GM13976 (cell line): ENCODE data around the gene SLC32A1.
A peak's percentile ranks its signal among the peaks of the same experiment; 100 is the strongest.

Source experiments
- DNase-seq: peaks from one replicate; pipeline ENCODE4 v3.0.0; 2012; ENCODE audit warnings: low spot score
- in situ Hi-C: fragments of 300-500 bp; cut with MboI; formaldehyde crosslinking; loops from one replicate; pipeline ENCODE4 v1.12.0; 2022; ENCODE audit warnings: low sequenced_read_pairs, mixed read lengths, inconsistent platforms; ENCODE audit not compliant: unreplicated experiment
- TF ChIP-seq, protein P1 (sequence below): IDR thresholded peaks from 2 replicates; pipeline ENCODE4 v1.5.1; 2012; ENCODE audit warnings: borderline replicate concordance, mild to moderate bottlenecking; ENCODE audit not compliant: insufficient read depth; ENCODE audit errors: extremely low read depth, missing control alignments, control extremely low read depth

The SLC32A1 gene

DNA sequence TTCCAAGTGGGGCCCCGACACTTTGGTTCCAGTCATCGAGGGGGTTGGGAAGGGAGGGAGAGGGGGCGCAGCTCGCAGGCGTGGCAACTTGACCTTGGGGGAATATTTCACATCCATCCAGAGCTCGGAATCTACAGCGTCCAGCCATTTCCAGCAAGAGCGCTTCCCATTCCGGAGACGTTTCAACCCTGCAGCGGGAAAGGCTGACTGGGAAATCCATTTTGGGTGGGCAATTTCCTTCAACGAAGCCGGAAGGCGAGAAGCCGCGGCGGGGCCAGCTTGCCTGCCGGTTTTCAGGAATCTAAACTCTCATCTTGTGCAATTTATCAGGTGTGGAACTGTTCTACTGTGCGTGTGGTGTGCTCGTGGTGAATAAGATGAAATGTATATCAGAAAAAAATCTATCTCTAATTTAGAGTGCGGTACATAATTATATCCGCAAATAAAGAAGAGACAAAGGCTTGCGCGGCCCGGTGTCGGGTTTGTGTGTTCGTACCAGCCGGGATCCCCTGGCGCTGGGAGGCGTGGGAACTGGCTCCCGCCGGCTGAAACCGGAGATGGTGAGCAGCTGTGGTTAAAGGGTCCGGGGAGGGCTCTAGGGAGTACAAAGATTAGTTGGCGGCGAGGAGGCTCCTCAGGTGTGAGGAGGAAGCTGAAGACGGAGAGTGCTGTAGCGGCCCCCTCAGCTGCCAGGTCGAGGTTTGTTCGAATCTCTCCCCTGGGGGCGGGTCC, 4.8 kb downstream of the SLC32A1 start:
- DNase-seq: peak; percentile 36
- in situ Hi-C loops: no loop called here
- TF ChIP-seq, protein P1, sequence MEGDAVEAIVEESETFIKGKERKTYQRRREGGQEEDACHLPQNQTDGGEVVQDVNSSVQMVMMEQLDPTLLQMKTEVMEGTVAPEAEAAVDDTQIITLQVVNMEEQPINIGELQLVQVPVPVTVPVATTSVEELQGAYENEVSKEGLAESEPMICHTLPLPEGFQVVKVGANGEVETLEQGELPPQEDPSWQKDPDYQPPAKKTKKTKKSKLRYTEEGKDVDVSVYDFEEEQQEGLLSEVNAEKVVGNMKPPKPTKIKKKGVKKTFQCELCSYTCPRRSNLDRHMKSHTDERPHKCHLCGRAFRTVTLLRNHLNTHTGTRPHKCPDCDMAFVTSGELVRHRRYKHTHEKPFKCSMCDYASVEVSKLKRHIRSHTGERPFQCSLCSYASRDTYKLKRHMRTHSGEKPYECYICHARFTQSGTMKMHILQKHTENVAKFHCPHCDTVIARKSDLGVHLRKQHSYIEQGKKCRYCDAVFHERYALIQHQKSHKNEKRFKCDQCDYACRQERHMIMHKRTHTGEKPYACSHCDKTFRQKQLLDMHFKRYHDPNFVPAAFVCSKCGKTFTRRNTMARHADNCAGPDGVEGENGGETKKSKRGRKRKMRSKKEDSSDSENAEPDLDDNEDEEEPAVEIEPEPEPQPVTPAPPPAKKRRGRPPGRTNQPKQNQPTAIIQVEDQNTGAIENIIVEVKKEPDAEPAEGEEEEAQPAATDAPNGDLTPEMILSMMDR: no peak

DNA sequence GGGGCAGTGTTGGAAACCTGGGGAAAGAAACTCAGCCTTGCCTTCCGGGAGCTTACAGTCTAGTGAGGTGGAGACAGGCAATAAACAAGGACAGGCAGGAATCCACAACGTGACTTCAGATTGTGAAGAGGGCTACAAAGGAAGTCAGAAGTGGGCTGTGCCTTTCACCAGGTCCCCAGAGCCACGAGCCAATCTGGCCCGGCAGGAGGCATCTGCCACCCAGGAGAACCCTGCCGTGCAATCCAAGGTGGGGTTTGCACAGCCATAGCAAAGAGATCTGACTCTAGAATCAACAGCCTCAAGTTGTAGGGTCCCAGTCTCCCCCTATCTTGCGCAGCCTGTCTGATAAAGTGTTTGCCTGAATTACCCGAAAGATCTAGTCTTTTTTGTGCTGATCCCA, 5.5 kb downstream of the SLC32A1 start:
- TF ChIP-seq, protein P1: no peak
- in situ Hi-C loops: no loop called here
- peak; percentile 32 for DNase-seq

DNA sequence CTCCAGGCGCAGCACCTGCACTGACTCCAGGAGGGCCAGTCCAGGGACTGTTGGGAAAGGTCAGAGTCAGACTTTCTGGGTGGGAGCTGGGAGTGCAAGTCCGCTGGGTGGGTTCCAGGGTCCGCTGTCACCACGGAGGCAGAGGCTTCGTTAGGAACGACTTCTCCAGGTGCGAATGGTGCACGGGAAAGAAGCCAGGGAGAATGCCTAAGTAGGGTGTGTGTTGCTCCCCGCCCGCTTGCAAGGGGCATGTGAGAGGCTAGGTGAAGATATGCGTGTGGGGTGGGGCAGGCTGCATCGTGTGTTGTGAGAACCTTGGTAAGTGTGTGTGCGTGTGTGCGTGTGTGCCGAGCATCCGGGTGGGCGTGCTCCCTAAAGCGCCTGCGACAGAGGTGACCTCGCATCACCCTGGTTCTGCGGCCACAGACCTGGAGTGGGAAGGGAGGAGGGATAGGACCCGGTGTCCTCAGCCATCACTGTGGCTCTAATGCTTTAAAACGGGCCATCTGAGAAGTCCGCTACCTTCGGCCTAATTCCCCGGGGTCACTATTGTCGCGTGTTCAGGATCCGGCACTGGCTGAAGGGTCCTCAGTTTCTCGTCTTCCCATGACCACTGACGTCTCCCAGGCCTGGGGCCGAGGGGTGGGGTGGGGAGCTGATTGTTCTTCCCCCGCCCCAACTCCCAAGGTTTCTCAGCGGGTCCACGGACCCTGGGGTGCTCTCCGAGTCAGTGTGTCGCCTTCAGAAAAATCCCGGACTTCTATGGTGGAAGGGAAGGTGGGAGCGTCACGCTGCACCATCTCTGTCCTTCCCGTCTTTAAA, 6.1 kb downstream of the SLC32A1 start:
- in situ Hi-C loops: no loop called here
- DNase-seq: peak; percentile 34

DNA sequence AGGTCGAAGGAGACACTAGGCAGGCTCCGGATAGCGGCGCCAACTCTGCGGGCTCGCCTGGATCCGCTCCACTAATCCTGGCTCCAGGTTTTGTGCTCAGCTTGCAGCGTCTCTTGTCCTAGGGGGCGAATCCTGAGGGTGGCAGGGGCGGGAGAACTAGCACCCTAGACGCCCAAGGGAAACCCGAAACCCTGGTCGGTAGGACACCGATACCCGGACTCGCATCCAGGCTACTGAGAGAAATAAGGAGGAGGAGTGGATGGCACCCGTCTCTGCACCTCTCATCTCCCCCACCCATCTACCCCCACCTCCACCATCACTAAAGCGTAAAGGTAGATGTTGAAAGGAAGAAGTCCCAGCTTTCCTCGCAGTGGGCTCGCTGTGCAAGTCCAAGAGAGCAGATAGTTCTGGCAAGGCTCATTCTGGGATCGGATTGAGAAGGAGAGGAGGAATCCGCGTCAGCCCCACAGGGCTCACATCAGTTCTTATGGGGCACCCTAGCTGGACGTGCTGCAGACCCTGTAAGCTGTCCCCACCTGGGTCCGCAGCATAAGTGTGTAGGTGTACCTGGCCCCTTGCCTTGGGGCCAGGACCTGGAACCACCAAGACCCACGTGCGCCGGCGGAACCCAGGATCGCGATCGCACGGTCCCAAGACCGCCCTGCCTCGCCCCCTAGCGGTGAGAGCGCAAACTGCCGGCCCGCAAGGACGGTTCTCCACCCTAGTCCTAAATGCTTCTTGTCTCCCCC, 6.9 kb downstream of the SLC32A1 start:
- in situ Hi-C loops: no loop called here
- peak; percentile 86 for DNase-seq
- TF ChIP-seq, protein P1: peak; percentile 98

More for the DNA sequence above, 6.1 kb downstream of the SLC32A1 start:
- TF ChIP-seq, protein P1: no peak

DNA sequence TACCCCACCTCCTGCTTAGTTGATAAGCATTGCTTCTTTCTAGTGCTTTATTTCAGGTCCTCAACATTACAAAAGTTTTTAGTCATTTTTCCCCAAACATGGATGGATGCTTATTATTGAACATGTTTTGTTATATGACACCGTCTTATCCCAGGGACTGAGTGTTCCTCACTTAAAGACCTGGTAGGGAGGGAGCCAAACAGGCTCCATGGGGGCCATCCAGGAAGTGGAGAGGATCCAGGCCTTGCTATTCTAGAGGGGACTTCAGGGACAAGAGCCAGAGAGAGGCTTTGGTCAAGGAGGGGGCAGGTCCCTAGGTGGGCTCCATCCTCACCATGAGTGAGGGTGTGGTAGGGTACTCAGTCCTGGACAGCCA, 7.4 kb downstream of the SLC32A1 start:
- in situ Hi-C loops: no loop called here
- no peak for DNase-seq
- TF ChIP-seq, protein P1: no peak

DNA sequence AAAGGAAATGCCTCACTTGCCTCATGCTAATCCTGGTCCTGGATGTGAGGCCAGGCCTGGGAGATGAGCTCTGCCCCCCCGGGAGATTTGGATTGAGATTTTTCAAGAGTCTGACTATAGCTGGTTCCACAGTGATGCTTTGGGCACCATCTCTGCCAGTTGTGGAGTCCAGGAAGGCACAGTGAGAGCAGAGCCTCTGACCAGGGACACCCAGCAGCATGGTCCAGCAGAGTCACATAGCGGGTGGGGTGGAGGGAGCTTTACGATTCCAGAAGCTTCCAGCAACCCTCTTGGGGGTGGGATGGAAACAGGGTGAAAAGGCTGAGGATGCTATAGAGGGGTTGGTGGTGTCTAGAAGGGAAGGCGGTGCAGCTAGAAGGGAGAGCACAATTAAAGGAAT, 8.7 kb downstream of the SLC32A1 start:
- DNase-seq: no peak
- in situ Hi-C loops: no loop called here
- TF ChIP-seq, protein P1: no peak
